GM12875 (cell line): ENCODE data around the gene ADCY1.

ENCODE experiments used
- H3K4me3 ChIP-seq: one replicate; pipeline ENCODE4 v1.5.1; 2011; ENCODE audit warnings: low read depth, low read length, control low read depth
- CTCF ChIP-seq: IDR thresholded peaks from 2 replicates; pipeline ENCODE4 v1.5.1; 2011; ENCODE audit warnings: low read depth, mild to moderate bottlenecking, control low read depth, inconsistent platforms, low read length, moderate library complexity, borderline replicate concordance; ENCODE audit not compliant: insufficient read depth

ADCY1 gene

GRCh38 chr7:45697576-45698136 lies 123.5 kb downstream of the ADCY1 start:
- no peak overlapping the region for H3K4me3 ChIP-seq
- TF ChIP-seq CTCF, result no peak

- H3K4me3 ChIP-seq, result no peak overlapping the region
- no peak for TF ChIP-seq CTCF
These were observed 124.3 kb downstream of the ADCY1 start for GRCh38 chr7:45698303-45699014.

GRCh38 chr7:45699015-45699309 lies 124.8 kb downstream of the ADCY1 start:
- H3K4me3 ChIP-seq, result no peak overlapping the region
- TF ChIP-seq CTCF, result no peak

- TF ChIP-seq CTCF, result no peak
- H3K4me3 ChIP-seq, result no peak overlapping the region
These were observed 125.7 kb downstream of the ADCY1 start for GRCh38 chr7:45699726-45700390.

GRCh38 chr7:45700556-45700955 lies 126.4 kb downstream of the ADCY1 start:
- no peak for TF ChIP-seq CTCF

GRCh38 chr7:45701701-45702510 lies 127.7 kb downstream of the ADCY1 start:
- no peak for TF ChIP-seq CTCF
- no peak overlapping the region for H3K4me3 ChIP-seq

More at GRCh38 chr7:45700556-45700955, 126.4 kb downstream of the ADCY1 start:
- H3K4me3 ChIP-seq, result no peak overlapping the region

GRCh38 chr7:45702751-45703150 lies 128.6 kb downstream of the ADCY1 start:
- no peak for TF ChIP-seq CTCF
- H3K4me3 ChIP-seq, result no peak overlapping the region
